RWPE2 (cell line): ENCODE results near the gene PLEKHG4.

Experiments
- ATAC-seq: fragments of 200-7000 bp; cut with Tn5 transposase; 3 replicates; pipeline ENCODE4 v1.9.1; 2021; ENCODE audit warnings: low read depth
- DNase-seq: peaks from one replicate; pipeline ENCODE4 v3.0.0-alpha.2; 2020; ENCODE audit warnings: low spot score
- H3K27ac ChIP-seq: fragments of 450-650 bp; 2 replicates; pipeline ENCODE4 v1.5.1; 2017; ENCODE audit warnings: mild to moderate bottlenecking; ENCODE audit not compliant: poor library complexity, severe bottlenecking
- H3K27me3 ChIP-seq: fragments of 250-450 bp; sonication (Bioruptor Pico); 2 replicates; pipeline ENCODE4 v1.5.1; 2021; ENCODE audit warnings: mild to moderate bottlenecking, moderate library complexity; ENCODE audit not compliant: insufficient read depth, poor library complexity, severe bottlenecking
- H3K36me3 ChIP-seq: fragments of 250-450 bp; sonication (Bioruptor Pico); 2 replicates; pipeline ENCODE4 v1.5.1; 2020; ENCODE audit warnings: low read depth, mild to moderate bottlenecking, moderate library complexity
- H3K4me1 ChIP-seq: fragments of 250-450 bp; sonication (Bioruptor Pico); 2 replicates; pipeline ENCODE4 v1.5.1; 2021; ENCODE audit warnings: mild to moderate bottlenecking, moderate library complexity; ENCODE audit not compliant: insufficient read depth, poor library complexity, severe bottlenecking
- H3K4me3 ChIP-seq: fragments of 250-450 bp; sonication (Bioruptor Pico); 2 replicates; pipeline ENCODE4 v1.5.1; 2021; ENCODE audit warnings: mild to moderate bottlenecking, moderate library complexity; ENCODE audit not compliant: severe bottlenecking
- H3K9me3 ChIP-seq: fragments of 250-450 bp; sonication (Bioruptor Pico); 2 replicates; pipeline ENCODE4 v1.5.1; 2021; ENCODE audit warnings: mild to moderate bottlenecking, moderate library complexity; ENCODE audit not compliant: severe bottlenecking
- TF ChIP-seq, protein P1 (sequence below): fragments of 450-650 bp; IDR thresholded peaks from one replicate; pipeline ENCODE4 v1.5.1; 2017; ENCODE audit warnings: mild to moderate bottlenecking, moderate library complexity; ENCODE audit not compliant: poor library complexity, severe bottlenecking

Gene PLEKHG4

GRCh38 chr16:67250045-67250327 lies 29.3 kb upstream of the PLEKHG4 start:
- DNase-seq (no peak), ATAC-seq (no peak)
- Histone ChIP-seq H3K9me3 (no peaks in the 10 kb centered on the region), H3K4me3 (no peak overlapping the region), H3K27ac (no peak overlapping the region), H3K36me3 (peaks cover 14% of the 10 kb centered on the region), H3K4me1 (peaks cover 14% of the 10 kb centered on the region), H3K27me3 (no peaks in the 10 kb centered on the region)
- TF ChIP-seq, protein P1, sequence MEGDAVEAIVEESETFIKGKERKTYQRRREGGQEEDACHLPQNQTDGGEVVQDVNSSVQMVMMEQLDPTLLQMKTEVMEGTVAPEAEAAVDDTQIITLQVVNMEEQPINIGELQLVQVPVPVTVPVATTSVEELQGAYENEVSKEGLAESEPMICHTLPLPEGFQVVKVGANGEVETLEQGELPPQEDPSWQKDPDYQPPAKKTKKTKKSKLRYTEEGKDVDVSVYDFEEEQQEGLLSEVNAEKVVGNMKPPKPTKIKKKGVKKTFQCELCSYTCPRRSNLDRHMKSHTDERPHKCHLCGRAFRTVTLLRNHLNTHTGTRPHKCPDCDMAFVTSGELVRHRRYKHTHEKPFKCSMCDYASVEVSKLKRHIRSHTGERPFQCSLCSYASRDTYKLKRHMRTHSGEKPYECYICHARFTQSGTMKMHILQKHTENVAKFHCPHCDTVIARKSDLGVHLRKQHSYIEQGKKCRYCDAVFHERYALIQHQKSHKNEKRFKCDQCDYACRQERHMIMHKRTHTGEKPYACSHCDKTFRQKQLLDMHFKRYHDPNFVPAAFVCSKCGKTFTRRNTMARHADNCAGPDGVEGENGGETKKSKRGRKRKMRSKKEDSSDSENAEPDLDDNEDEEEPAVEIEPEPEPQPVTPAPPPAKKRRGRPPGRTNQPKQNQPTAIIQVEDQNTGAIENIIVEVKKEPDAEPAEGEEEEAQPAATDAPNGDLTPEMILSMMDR = no peak

- H3K4me1 ChIP-seq = peaks cover 3% of the 10 kb centered on the region
- H3K9me3 ChIP-seq = no peaks in the 10 kb centered on the region
- no peak for DNase-seq
- no peak overlapping the region for H3K4me3 ChIP-seq
- H3K27ac ChIP-seq = no peak overlapping the region
- peaks cover 11% of the 10 kb centered on the region for H3K36me3 ChIP-seq
- TF ChIP-seq, protein P1 = no peak
- no peak for ATAC-seq
- no peaks in the 10 kb centered on the region for H3K27me3 ChIP-seq
Measured at GRCh38 chr16:67252609-67253497, 26.5 kb upstream of the PLEKHG4 start.

DNA sequence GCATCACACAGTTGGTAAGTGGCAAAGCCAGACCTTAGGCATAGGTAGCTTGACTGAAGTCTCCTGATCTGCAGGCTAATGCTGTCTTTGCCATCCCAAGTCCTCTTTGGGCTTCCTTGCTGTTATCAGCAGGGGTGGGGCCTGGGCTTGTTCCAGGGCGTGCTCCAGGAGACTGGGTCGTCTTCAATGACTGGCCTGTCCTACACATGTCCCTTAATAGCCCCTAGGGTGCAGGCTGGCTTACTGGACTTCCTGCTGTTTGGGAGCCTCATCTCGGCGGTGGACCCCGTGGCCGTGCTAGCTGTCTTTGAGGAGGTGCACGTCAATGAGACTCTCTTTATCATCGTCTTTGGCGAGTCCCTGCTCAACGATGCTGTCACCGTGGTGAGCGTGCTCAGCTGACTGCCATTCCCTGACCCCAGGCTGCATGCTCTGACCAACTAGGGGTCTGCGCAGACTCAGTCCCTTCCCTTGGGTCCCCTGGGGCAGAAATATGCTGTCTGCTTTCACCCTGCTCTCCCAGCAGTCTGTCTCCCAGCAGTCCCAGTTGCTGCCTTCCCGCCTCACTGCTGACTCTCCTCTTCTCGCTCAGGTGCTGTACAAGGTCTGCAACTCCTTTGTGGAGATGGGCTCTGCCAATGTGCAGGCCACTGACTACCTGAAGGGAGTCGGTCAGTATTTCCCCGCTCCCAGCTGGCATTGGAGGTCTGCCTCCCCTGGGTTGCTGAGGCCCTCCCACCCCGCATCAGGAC lies 24.4 kb upstream of the PLEKHG4 start:
- H3K36me3 ChIP-seq = peaks cover 11% of the 10 kb centered on the region
- TF ChIP-seq, protein P1 = no peak
- H3K4me1 ChIP-seq = no peaks in the 10 kb centered on the region
- ATAC-seq (no peak), DNase-seq (no peak)
- no peaks in the 10 kb centered on the region for H3K9me3 ChIP-seq
- H3K27me3 ChIP-seq = no peaks in the 10 kb centered on the region
- H3K4me3 ChIP-seq = no peak overlapping the region
- no peak overlapping the region for H3K27ac ChIP-seq

DNA sequence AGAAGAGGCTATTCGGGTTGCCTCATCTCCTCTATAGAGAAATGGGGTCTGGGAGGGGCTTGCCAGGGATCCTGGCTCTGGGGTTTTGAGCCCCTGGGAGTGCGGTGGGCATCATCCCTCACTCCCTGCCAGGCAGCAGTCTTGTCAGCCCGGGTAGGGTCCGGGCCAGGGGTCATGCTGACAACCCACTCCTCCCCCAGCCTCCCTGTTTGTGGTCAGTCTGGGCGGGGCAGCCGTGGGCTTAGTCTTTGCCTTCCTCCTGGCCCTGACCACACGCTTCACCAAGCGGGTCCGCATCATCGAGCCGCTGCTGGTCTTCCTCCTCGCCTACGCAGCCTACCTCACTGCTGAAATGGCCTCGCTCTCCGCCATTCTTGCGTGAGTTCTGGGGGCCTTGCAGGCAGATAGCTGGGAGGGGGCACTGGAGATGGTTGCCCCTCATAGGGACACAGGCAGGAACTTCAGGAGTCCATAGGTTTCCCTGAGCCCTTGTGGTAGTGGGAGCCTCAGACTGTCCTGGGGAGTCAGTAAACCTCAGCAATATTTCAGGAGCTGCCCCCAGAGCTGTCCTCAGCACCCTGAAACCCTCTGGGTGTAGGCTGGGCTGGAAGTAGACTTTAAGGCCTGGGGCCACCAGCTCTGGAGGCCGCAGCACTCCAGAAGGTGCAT lies 23.6 kb upstream of the PLEKHG4 start:
- peaks cover 11% of the 10 kb centered on the region for H3K36me3 ChIP-seq
- TF ChIP-seq, protein P1 = no peak
- no peak overlapping the region for H3K27ac ChIP-seq
- H3K4me3 ChIP-seq = no peak overlapping the region
- H3K4me1 ChIP-seq = no peaks in the 10 kb centered on the region
- ATAC-seq (no peak), DNase-seq (no peak)
- no peaks in the 10 kb centered on the region for H3K27me3 ChIP-seq
- no peaks in the 10 kb centered on the region for H3K9me3 ChIP-seq
